ENCODE data around the gene PITX3.

DNA sequence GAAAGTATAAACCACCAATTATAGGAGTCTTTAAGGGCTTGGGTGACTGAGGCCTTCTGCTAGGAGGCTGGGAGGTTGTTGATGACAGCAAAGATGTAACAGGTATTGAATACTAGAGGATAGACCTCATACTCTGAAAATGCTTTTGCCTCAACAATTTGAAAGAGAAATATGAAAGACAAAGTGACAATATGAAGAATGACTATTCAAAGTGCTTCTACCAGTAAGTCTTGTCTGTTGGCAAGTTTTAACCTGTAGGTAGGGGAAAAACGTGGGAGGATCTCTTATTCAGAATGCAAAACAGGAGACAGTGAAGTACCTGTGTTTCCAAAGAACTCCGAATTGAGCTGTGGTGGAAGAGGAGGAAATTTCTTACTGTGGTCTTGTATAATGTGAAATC lies 42.2 kb upstream of the PITX3 start:
- no peak for TF ChIP-seq JUND (IDR thresholded peaks at IDR 0.05)
- TF ChIP-seq FOXA1 (IDR thresholded peaks at IDR 0.05): no peak
- TF ChIP-seq TAF1 (conservative IDR thresholded peaks at IDR 0.05): no peak
- no peak for TF ChIP-seq GABPA (IDR thresholded peaks at IDR 0.05 in 1 of 2, conservative IDR thresholded peaks at IDR 0.05 in 1 of 2)
- TF ChIP-seq, protein P1, sequence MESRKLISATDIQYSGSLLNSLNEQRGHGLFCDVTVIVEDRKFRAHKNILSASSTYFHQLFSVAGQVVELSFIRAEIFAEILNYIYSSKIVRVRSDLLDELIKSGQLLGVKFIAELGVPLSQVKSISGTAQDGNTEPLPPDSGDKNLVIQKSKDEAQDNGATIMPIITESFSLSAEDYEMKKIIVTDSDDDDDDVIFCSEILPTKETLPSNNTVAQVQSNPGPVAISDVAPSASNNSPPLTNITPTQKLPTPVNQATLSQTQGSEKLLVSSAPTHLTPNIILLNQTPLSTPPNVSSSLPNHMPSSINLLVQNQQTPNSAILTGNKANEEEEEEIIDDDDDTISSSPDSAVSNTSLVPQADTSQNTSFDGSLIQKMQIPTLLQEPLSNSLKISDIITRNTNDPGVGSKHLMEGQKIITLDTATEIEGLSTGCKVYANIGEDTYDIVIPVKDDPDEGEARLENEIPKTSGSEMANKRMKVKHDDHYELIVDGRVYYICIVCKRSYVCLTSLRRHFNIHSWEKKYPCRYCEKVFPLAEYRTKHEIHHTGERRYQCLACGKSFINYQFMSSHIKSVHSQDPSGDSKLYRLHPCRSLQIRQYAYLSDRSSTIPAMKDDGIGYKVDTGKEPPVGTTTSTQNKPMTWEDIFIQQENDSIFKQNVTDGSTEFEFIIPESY (IDR thresholded peaks at IDR 0.05): no peak
- TF ChIP-seq, protein P2, sequence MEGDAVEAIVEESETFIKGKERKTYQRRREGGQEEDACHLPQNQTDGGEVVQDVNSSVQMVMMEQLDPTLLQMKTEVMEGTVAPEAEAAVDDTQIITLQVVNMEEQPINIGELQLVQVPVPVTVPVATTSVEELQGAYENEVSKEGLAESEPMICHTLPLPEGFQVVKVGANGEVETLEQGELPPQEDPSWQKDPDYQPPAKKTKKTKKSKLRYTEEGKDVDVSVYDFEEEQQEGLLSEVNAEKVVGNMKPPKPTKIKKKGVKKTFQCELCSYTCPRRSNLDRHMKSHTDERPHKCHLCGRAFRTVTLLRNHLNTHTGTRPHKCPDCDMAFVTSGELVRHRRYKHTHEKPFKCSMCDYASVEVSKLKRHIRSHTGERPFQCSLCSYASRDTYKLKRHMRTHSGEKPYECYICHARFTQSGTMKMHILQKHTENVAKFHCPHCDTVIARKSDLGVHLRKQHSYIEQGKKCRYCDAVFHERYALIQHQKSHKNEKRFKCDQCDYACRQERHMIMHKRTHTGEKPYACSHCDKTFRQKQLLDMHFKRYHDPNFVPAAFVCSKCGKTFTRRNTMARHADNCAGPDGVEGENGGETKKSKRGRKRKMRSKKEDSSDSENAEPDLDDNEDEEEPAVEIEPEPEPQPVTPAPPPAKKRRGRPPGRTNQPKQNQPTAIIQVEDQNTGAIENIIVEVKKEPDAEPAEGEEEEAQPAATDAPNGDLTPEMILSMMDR (IDR thresholded peaks at IDR 0.05; ENCODE audit: low read depth, low read length, missing input control): no peak
- TF ChIP-seq, protein P3, sequence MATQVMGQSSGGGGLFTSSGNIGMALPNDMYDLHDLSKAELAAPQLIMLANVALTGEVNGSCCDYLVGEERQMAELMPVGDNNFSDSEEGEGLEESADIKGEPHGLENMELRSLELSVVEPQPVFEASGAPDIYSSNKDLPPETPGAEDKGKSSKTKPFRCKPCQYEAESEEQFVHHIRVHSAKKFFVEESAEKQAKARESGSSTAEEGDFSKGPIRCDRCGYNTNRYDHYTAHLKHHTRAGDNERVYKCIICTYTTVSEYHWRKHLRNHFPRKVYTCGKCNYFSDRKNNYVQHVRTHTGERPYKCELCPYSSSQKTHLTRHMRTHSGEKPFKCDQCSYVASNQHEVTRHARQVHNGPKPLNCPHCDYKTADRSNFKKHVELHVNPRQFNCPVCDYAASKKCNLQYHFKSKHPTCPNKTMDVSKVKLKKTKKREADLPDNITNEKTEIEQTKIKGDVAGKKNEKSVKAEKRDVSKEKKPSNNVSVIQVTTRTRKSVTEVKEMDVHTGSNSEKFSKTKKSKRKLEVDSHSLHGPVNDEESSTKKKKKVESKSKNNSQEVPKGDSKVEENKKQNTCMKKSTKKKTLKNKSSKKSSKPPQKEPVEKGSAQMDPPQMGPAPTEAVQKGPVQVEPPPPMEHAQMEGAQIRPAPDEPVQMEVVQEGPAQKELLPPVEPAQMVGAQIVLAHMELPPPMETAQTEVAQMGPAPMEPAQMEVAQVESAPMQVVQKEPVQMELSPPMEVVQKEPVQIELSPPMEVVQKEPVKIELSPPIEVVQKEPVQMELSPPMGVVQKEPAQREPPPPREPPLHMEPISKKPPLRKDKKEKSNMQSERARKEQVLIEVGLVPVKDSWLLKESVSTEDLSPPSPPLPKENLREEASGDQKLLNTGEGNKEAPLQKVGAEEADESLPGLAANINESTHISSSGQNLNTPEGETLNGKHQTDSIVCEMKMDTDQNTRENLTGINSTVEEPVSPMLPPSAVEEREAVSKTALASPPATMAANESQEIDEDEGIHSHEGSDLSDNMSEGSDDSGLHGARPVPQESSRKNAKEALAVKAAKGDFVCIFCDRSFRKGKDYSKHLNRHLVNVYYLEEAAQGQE (IDR thresholded peaks at IDR 0.05): no peak
- TF ChIP-seq SP1 (IDR thresholded peaks at IDR 0.05): no peak
- TF ChIP-seq, protein P4, sequence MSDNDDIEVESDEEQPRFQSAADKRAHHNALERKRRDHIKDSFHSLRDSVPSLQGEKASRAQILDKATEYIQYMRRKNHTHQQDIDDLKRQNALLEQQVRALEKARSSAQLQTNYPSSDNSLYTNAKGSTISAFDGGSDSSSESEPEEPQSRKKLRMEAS (IDR thresholded peaks at IDR 0.05): no peak
- TF ChIP-seq YY1 (IDR thresholded peaks at IDR 0.05): no peak
- TF ChIP-seq, protein P5, sequence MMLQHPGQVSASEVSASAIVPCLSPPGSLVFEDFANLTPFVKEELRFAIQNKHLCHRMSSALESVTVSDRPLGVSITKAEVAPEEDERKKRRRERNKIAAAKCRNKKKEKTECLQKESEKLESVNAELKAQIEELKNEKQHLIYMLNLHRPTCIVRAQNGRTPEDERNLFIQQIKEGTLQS (IDR thresholded peaks at IDR 0.05): no peak
- TF ChIP-seq EGR1 (IDR thresholded peaks at IDR 0.05; ENCODE audit: low read depth in 2 of 2): no peak
- TF ChIP-seq RAD21 (IDR thresholded peaks at IDR 0.05): no peak

All from liver (tissue), 3 donors.